ENCODE data around the gene PPP2R2B.
A peak's percentile ranks its signal among the peaks of the same experiment; 100 is the strongest.

PPP2R2B gene

DNA sequence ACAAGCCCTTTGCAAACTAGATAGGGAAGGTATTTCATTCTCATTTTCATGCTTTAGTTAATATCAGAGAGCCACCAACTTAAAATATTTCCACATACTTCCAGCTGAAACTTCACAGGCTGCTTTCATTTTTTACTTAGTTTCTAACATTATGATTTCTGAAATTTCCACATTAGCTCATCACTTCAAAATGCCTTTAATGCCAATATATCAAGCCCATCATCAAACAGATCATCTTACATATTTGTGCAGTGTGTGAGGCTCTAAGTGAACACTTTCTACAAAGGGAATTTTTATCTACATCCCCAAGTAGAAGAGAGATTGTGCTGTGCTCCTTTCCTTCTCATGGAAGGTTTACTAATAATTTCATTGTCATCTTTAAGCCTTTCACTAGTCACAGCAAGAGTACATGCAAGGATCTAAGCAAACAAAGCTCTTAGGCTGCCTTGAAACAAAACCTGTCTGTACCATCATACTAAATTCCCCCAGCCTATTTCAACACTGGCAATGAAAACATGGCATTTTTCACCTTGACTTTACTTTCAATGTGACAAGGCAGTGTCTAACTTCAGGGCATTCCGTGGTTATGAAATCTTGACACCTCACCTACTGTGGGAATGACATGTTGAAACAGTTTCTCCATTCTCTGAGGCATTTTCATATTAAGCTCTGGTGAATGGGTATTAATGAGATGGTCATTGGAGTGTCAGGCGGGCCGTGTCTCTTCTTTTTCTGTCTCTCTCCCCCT lies 45.4 kb downstream of the PPP2R2B start:
- no peak for DNase-seq (ENCODE audit: low spot score in 2 of 2)
- H3K4me1 ChIP-seq = peaks cover 12% of the 10 kb centered on the region
- H3K36me3 ChIP-seq (replicated peaks) = no peaks in the 10 kb centered on the region
- in situ Hi-C loops (cut with MboI; ENCODE audit: low sequenced_read_pairs) = no loop called here
- no peaks in the 10 kb centered on the region for H3K27me3 ChIP-seq (ENCODE audit: low read depth)
- H3K9me3 ChIP-seq = no peaks in the 10 kb centered on the region
- no peak overlapping the region for H3K4me3 ChIP-seq

DNA sequence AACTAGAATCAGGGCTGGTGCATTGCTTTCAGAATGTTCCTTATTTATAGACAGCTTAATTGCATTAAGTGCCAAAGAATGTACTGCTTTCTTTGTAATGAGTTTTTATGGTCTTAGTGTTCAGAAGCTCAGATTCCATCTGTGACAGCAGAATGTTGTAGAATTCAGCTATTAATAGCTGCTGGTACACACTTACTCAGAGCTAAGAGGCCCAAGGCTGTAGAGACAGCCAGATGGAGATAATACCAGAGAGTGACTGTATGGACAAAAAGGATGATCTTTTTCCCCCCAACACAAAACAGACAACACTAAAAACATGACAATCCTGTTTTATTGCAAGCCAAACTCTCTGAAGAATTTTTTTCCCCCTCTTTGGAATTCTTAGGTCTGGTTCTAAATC lies 50.2 kb downstream of the PPP2R2B start:
- Histone ChIP-seq H3K4me1 (peaks cover 28% of the 10 kb centered on the region), H3K27me3 (ENCODE audit: low read depth) (no peaks in the 10 kb centered on the region), H3K4me3 (no peak overlapping the region), H3K9me3 (no peaks in the 10 kb centered on the region), H3K36me3 (replicated peaks) (no peaks in the 10 kb centered on the region)
- in situ Hi-C loops (cut with MboI; ENCODE audit: low sequenced_read_pairs) = no loop called here
- peak; percentile 60 to 99 for DNase-seq (ENCODE audit: low spot score in 2 of 2)

DNA sequence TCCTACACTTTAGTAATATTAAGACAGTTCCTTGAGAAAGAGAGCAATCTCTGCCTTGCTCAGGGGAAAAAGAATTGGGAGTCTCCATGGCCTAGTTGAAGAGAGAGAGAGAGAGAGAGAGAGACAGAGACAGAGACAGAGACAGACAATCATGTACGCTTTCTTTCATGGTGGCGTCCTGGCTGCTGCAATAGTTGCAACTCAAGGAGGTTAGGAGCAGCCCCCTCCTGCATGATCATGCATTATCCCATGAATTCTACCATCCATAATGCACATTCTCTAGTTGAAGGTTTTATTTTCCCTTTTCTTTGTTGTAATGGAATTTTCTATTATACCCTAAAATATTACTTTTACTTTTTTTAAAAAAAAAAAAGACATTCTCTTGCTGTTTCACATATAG lies 50.7 kb downstream of the PPP2R2B start:
- H3K4me3 ChIP-seq = no peak overlapping the region
- no peaks in the 10 kb centered on the region for H3K9me3 ChIP-seq
- no peaks in the 10 kb centered on the region for H3K27me3 ChIP-seq (ENCODE audit: low read depth)
- H3K4me1 ChIP-seq = peaks cover 28% of the 10 kb centered on the region
- in situ Hi-C loops (cut with MboI; ENCODE audit: low sequenced_read_pairs) = no loop called here
- H3K36me3 ChIP-seq (replicated peaks) = no peaks in the 10 kb centered on the region
- DNase-seq (ENCODE audit: low spot score in 2 of 2) = peak in 1 of 2 experiments; percentile 71

DNA sequence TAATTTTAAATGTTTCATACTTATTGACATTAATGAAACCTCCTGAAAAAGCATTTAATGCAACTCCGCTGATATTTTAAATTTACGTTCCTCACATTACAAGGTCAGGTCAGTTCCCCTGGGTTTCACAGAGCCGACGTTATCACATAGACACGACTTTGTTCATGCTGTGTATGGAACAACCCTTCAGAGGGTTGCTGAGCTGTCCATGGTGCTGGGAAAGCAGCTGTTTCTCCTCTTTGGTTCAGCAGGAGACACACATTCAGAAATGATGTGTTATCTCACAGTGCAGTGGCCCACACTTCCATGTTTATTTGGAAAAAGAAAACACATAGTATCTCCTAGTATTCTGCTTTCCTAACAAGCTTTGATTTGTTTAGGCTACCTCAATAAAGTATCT lies 53.5 kb downstream of the PPP2R2B start:
- Histone ChIP-seq H3K9me3 (no peaks in the 10 kb centered on the region), H3K4me1 (peaks cover 28% of the 10 kb centered on the region), H3K4me3 (no peak overlapping the region), H3K36me3 (replicated peaks) (no peaks in the 10 kb centered on the region), H3K27me3 (ENCODE audit: low read depth) (no peaks in the 10 kb centered on the region)
- DNase-seq (ENCODE audit: low spot score in 2 of 2) = peak; percentile 23 to 71
- in situ Hi-C loops (cut with MboI; ENCODE audit: low sequenced_read_pairs) = no loop called here

DNA sequence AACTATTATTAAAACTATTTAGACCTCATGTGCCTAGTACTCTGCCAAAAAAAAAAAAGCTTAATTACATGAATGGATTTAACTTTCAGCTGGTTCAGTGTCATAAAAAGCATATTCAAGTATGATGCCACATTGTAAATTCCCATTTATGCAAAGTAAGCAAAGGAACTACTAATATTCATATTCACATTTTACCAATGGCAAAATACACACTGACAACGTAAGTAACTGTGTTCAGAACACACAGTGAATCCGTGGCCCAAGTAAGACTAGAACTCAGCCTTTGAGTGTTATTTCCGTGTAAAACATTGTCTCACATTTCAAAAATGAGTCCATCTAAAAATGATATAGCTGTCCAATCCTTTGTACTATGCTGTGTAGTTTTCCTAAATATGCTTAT lies 56.8 kb downstream of the PPP2R2B start:
- H3K27me3 ChIP-seq (ENCODE audit: low read depth) = no peaks in the 10 kb centered on the region
- H3K4me3 ChIP-seq = no peak overlapping the region
- peaks cover 10% of the 10 kb centered on the region for H3K4me1 ChIP-seq
- H3K9me3 ChIP-seq = no peaks in the 10 kb centered on the region
- in situ Hi-C loops (cut with MboI; ENCODE audit: low sequenced_read_pairs) = no loop called here
- no peaks in the 10 kb centered on the region for H3K36me3 ChIP-seq (replicated peaks)
- DNase-seq (ENCODE audit: low spot score in 2 of 2) = no peak

DNA sequence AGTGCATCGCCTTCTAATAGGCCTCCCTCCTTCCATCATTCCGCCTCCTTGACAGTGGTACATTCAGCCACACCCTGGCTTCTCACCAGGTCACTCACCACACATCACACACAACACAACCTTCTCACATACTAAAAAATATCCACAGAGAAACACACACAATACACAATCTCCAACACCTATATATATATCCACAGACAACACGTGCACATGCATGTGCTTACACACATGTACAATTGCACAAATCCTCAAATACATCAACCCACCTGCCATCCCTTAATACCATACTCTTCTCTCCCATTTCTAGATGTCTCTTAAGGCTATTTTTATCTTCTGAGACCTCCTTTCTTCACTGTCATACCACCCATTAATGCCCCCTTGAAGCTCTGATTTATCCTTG lies 57.6 kb downstream of the PPP2R2B start:
- no peaks in the 10 kb centered on the region for H3K9me3 ChIP-seq
- no peaks in the 10 kb centered on the region for H3K36me3 ChIP-seq (replicated peaks)
- no peak for DNase-seq (ENCODE audit: low spot score in 2 of 2)
- H3K4me3 ChIP-seq = no peak overlapping the region
- in situ Hi-C loops (cut with MboI; ENCODE audit: low sequenced_read_pairs) = no loop called here
- H3K27me3 ChIP-seq (ENCODE audit: low read depth) = no peaks in the 10 kb centered on the region
- H3K4me1 ChIP-seq = peaks cover 14% of the 10 kb centered on the region

DNA sequence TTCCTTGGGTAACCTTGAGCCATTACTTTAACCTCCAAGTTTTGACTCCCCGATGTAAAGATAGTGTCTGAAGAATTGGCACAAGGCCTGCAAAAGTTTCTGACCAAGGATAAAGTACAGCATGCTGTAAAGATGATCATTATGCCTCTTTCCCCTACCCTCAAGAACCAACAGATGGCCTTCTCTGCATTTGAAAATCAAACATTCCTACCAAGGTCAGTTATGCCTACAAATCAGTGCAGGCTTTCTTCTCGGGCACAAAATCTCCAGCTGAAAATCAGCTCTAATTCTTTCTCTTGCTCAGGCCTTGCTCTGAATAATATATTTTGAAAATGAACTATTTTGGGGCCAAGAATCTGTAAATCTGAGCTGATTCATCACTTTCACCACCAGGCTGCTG lies 59.7 kb downstream of the PPP2R2B start:
- in situ Hi-C loops (cut with MboI; ENCODE audit: low sequenced_read_pairs) = no loop called here
- Histone ChIP-seq H3K36me3 (replicated peaks) (no peaks in the 10 kb centered on the region), H3K4me1 (peaks cover 26% of the 10 kb centered on the region), H3K4me3 (no peak overlapping the region), H3K27me3 (ENCODE audit: low read depth) (no peaks in the 10 kb centered on the region), H3K9me3 (no peaks in the 10 kb centered on the region)
- DNase-seq (ENCODE audit: low spot score in 2 of 2) = no peak

DNA sequence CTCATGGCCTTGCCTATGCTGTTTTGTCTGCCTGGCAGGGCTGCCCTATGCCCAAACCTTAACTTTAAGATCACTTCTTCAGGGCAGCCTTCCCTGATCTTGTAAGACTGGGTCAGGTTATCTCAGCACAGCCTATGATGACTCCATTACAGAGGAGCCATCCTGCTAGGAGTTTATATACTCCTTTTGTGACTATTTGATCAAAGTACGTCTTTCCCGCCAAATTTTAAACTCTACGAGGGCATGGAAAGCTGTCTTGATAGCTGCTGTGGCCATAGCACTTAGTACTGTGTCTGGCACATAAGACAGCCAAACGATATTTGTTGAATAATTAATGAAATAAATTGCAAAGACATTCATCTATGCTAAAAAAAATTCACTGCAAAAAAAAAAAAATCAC lies 60.6 kb downstream of the PPP2R2B start:
- Histone ChIP-seq H3K27me3 (ENCODE audit: low read depth) (no peaks in the 10 kb centered on the region), H3K4me3 (no peak overlapping the region), H3K4me1 (peaks cover 26% of the 10 kb centered on the region), H3K36me3 (replicated peaks) (no peaks in the 10 kb centered on the region), H3K9me3 (no peaks in the 10 kb centered on the region)
- in situ Hi-C loops (cut with MboI; ENCODE audit: low sequenced_read_pairs) = no loop called here
- DNase-seq (ENCODE audit: low spot score in 2 of 2) = no peak

DNA sequence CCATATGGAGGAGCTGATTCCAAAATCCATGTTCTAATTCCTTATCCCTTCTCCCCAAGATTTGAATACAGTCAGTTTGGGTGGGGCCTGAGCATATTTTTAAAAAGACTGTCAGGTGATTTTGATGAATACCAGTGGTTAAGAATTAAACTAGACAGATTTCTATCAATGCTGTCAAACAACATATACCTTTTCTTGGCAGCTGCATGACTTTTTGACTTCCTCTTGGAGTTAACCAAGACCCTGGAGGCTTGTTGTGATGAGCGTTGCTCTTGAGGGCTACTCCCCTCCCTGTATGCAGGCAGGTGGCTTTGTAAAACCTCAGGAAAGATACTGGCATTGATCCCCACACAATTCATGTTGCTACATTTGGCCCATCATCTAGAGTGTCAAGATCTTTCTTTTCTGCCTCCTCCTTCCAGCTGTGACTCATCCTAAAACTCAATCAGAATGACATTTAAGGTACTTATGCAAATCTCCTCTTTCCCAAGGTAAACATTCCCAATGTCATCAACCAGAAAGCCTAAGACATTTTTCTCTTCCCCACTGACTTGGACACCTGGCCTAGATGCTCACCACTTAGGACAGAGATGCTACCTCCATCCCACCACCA lies 61.7 kb downstream of the PPP2R2B start:
- no peak overlapping the region for H3K4me3 ChIP-seq
- no peaks in the 10 kb centered on the region for H3K27me3 ChIP-seq (ENCODE audit: low read depth)
- no peak for DNase-seq (ENCODE audit: low spot score in 2 of 2)
- peaks cover 26% of the 10 kb centered on the region for H3K4me1 ChIP-seq
- H3K36me3 ChIP-seq (replicated peaks) = no peaks in the 10 kb centered on the region
- in situ Hi-C loops (cut with MboI; ENCODE audit: low sequenced_read_pairs) = no loop called here
- no peaks in the 10 kb centered on the region for H3K9me3 ChIP-seq

DNA sequence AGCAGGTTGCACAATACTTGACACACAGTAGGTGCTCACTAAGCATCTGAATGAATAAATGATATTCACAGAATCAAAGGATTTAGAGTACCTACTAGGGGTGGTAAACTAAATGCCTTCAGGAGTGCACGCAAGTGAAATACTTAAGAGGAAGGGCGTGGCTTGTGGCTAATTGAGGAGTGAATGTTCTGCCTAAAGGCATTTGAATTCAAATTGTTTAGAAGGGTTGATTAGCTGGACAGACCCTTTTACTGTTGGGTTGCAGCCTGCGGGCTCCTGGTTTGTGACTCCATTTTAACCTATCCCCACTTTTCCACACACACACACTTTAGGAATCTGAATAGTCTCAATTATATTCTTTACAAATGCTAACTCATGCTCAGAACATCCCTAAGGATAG lies 63.1 kb downstream of the PPP2R2B start:
- H3K9me3 ChIP-seq = no peaks in the 10 kb centered on the region
- H3K4me3 ChIP-seq = no peak overlapping the region
- H3K27me3 ChIP-seq (ENCODE audit: low read depth) = no peaks in the 10 kb centered on the region
- DNase-seq (ENCODE audit: low spot score in 2 of 2) = peak; percentile 75 to 79
- in situ Hi-C loops (cut with MboI; ENCODE audit: low sequenced_read_pairs) = no loop called here
- H3K4me1 ChIP-seq = peaks cover 26% of the 10 kb centered on the region
- no peaks in the 10 kb centered on the region for H3K36me3 ChIP-seq (replicated peaks)

DNA sequence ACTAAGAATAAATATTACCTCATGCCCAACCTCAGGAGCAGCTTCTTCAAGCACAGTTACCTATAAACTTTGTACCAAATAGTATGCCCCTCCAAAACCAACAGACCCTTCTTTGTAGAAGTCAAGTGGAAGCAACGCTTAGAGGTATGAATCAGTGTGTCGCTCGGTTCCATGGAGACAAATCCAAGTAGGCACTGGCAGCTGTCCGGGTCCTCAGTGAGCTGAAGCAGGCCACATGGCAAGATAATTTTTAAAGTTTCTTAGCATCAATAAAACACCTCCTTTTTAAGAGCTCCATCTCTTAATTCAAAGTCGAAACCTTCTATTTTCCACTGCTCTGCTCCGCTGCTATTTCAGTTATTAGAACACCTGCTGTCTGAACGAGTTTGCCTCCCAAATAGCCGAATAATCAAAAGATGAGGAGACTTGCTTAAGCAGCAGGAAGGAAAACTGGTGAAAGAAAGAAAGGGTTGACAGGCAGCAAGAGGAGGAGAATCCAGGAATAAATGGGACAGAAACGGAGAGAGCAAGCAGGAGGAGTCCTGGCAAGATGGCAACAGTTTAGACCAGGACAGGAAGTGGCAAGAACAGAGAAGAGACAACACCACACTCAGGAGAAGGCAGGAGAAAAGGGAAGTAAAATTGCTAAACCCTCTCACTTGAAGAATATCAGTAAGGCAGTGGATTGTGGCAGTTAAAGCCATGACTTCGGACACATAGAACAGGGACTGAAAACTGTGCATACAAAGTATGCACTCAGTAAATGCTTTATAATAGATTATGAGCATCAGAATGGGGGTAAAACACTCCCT lies 65.0 kb downstream of the PPP2R2B start:
- Histone ChIP-seq H3K36me3 (replicated peaks) (no peaks in the 10 kb centered on the region), H3K4me3 (no peak overlapping the region), H3K9me3 (no peaks in the 10 kb centered on the region), H3K4me1 (peaks cover 26% of the 10 kb centered on the region), H3K27me3 (ENCODE audit: low read depth) (no peaks in the 10 kb centered on the region)
- in situ Hi-C loops (cut with MboI; ENCODE audit: low sequenced_read_pairs) = no loop called here
- DNase-seq (ENCODE audit: low spot score in 2 of 2) = no peak

DNA sequence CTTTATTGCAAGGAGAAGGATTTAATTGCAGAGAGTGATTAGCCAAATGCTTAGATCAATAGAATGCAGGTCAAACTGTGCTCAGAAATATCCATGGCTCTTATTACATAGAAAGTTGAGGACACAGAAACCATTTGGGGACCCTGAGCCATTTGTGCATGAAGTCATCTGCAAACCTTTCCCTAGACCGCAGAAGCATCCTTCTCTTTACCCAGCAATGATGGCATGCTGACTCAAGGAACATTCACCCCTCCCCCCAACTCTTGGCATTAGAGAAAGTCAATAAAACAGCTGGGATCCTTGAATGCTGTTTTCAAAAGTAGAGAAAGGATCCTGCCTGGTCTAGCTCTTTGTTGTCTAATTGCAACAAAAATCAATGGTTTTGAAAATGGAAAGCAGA lies 73.5 kb downstream of the PPP2R2B start:
- in situ Hi-C loops (cut with MboI; ENCODE audit: low sequenced_read_pairs) = no loop called here
- Histone ChIP-seq H3K36me3 (replicated peaks) (no peaks in the 10 kb centered on the region), H3K9me3 (no peaks in the 10 kb centered on the region), H3K27me3 (ENCODE audit: low read depth) (no peaks in the 10 kb centered on the region), H3K4me1 (peaks cover 4% of the 10 kb centered on the region), H3K4me3 (no peak overlapping the region)
- DNase-seq (ENCODE audit: low spot score in 2 of 2) = no peak

DNA sequence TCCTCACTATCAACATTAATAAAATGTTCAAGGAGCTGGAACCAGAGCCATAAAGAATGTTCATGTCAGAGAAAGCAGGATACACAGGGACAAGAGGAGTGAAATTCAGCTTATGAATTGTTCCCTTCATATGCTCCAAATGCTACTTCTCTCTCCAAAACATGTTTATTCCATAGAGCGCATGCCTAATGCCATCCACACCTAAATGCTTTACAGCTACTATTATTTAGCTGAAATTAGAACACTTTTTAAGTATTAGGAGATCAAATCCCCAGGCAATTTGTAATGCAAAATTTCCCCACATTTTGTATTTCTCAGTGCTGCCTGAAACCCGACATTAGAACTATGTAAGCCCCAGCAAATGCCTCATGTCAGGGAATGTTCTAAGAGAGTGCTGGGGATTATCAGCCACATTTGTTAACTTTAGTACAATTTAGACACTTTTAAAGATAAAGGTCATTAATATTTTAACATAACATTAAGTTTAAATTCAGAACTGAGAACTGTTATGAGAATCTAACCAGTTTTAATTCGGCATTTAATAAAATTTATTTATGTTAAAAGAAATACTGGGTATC lies 75.5 kb downstream of the PPP2R2B start:
- Histone ChIP-seq H3K4me3 (no peak overlapping the region), H3K27me3 (ENCODE audit: low read depth) (no peaks in the 10 kb centered on the region), H3K9me3 (no peaks in the 10 kb centered on the region), H3K4me1 (peaks cover 23% of the 10 kb centered on the region), H3K36me3 (replicated peaks) (no peaks in the 10 kb centered on the region)
- DNase-seq (ENCODE audit: low spot score in 2 of 2) = no peak
- in situ Hi-C loops (cut with MboI; ENCODE audit: low sequenced_read_pairs) = no loop called here

DNA sequence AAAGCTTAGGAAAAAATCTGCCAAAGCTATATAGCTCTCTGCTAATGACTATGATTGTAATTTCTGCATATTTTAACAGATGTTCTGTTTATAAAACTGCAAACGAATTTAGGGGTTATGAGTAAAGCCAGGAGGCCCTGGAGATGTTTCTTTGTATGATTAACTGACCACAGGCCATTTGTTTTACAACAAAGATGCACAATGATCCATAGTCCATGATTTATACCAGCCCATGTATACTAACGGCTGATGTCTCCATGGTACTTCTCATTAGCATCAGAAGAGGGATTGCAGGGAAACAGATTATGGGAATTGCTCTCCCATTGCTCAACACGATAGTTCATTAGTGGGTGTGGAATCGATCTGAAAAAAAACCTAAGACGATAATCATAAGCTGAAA lies 78.9 kb downstream of the PPP2R2B start:
- in situ Hi-C loops (cut with MboI; ENCODE audit: low sequenced_read_pairs) = no loop called here
- H3K4me1 ChIP-seq = peaks cover 33% of the 10 kb centered on the region
- H3K27me3 ChIP-seq (ENCODE audit: low read depth) = no peaks in the 10 kb centered on the region
- H3K4me3 ChIP-seq = no peak overlapping the region
- no peaks in the 10 kb centered on the region for H3K36me3 ChIP-seq (replicated peaks)
- no peaks in the 10 kb centered on the region for H3K9me3 ChIP-seq
- peak in 1 of 2 experiments; percentile 58 for DNase-seq (ENCODE audit: low spot score in 2 of 2)
